ENCODE results near the gene AKT2. TPM values are rescaled to one million over a fixed set of nuclear protein-coding genes. Genes with fewer than 3 reads are reported as not detected.

AKT2 gene
- total RNA-seq, 1 experiment from 2014 or later, result 78.4 TPM

DNA sequence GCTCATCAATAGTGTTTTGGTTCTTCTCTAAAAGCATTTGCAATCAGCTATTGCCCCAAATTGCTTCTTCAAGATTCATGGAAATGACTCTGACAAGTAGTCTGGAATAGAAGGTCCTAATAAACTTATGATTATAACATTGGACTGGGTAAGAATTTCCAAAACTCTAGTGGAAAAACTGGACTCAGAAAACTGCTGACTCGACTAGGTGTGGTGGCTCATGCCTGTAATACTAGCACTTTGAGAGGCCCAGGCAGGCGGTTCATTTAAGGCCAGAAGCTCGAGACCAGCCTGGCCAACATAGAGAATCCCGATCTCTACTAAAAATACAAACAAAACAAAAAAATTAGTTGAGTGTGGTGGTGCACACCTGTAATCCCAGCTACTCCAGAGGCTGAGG is 15.5 kb upstream of the AKT2 start:
- no peak for DNase-seq (ENCODE audit: low spot score)

GRCh38 chr19:40298026-40298425 is 12.9 kb upstream of the AKT2 start:
- DNase-seq (ENCODE audit: low spot score), result no peak

DNA sequence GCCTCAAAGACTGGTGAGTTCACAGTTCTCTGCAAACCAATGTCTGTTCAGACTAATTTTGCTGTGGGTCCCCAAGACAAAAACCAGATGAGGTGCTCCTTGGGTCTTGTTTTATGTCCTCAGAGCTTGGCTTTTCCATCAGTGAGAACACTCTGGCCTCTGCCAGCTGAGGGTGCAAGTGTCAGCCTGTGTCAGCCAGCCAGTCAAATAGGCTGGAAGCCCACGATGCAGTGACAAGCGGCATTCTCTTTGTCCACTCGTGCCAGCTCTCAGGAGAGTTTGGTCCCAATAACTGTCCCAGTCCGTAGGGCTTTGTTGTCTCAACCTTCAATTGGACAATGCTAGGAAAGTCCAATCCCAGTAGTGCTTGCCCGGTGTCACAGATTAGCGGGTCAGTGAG is 9.4 kb upstream of the AKT2 start:
- DNase-seq (ENCODE audit: low spot score), result no peak

DNA sequence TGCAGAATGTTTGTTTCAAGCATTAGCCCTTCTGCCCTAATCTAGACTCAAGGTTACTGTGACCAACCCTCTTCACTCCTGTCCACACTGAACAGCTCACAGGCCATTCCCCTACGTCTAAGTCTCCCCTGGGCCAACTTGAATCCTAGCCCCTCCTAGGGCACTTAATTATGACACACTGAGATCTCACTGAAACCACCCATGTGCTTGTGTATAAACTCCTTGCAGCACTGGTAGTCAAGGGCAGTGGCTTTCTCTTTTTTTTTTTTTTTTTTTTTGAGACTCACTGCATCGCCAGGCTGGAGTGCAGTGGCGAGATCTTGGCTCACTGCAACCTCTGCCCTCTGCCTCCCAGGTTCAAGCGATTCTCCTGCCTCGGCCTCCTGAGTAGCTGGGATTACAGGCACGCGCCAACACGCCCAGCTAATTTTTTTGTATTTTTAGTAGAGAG is 1.9 kb upstream of the AKT2 start:
- DNase-seq (ENCODE audit: low spot score), result no peak

DNA sequence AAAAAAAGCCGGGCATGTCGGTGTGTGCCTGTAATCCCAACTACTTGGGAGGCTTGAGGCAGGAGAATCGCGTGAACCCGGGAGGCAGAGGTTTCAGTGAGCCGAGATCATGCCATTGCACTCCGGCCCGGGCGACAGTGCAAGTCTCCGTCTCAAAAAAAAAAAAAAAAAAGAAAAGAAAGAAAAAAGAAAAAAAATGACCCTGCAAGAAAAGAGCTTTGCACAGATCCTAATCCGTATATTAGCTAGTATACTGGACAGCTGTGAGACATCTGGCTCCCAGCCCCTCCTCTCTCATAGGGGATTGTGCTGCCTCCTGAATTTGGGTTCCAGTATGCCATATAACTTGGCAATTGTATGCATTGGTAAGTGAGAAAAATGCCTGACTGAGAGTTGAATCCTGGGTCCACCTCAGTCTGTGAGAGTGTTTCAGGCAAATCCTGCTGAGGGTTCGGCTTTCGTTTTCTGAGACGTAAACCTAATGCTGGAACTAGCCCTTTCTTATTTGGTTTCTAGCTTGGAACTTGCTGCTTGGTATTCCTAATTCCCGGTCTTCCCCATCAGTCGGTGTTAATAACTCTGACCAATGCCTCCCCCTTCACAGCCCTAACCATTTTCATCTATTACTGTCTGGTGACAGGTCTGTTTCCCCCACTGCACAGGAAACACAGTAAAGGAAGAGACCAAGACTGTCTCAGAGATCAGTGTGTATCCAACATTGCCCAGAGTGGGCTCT is 1.3 kb upstream of the AKT2 start:
- no peak for DNase-seq (ENCODE audit: low spot score)

GRCh38 chr19:40285353-40286234 is 449 bp upstream of the AKT2 start:
- peak; percentile 100 for DNase-seq (ENCODE audit: low spot score)

DNA sequence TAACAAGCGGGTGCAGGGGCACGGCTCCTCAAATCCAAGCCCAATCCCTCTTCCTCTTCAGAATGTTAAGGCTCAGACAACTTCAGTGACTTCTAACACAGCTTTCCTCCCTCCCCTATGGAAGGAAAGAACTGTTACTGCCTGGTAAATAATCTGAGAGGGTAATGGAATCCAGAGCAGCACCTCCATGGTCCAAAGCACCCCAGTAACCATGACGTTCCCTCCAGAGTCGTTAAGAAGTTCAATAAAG is 969 bp downstream of the AKT2 start:
- peak; percentile 15 for DNase-seq (ENCODE audit: low spot score)

DNA sequence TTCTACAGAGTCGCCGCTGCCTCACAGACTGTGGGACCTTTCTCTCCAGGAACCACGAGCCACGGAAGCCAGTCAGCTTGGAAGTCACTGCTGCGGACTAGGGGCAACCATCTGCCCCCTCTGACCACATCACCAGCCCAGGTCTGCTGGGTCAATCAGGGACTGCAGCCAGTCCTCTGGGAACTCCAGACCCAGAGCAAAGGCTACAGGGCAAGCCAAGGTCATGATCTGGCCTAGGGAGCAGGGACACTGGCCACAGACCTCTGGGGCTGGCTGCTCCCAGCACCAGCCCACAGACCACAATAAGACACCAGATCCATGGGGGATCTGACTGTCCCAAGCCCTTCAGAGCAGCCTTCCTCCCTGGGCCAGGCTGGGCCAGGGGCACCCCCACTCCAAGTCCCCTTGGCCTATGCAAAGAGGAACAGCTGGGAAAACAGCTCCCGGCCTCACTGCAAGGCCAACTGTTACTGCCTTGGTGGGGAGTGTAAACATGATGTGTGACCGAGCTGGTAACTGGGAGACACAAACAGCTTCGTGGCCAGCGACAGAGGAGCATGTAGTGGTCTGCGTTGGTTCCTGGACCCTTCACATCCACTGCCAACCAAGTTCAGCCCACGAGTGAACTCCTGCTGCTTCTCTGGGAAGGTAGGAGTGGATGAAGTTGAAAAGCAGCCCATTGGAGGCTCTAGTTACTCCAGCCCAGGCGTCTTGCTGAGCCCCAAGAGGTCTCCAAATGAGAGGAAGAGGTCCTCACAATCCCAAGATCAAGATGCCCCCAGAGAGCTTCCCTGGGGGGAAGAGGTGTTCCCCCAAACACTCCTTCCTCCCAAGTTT is 1.5 kb downstream of the AKT2 start:
- no peak for DNase-seq (ENCODE audit: low spot score)

- no peak for DNase-seq (ENCODE audit: low spot score)
Observed at GRCh38 chr19:40282920-40283319, 2.2 kb downstream of the AKT2 start.

DNA sequence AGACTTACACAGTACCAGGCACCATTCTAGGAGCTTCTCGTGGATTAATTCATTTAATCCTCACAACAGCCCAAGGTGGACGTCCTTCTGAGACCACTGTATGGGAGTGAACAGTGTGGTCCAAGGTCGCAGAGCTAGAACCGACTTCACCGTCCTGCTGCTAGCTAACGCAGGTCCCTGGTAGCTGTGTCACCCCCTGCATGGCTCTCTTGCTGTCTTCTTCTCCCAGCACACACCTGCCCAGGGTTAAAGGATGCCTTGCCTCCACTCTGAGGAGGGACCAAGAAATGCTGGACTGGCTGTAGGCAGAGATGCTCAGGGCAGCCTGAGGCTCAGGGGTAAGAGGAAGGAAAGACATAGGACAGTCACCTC is 3.0 kb downstream of the AKT2 start:
- no peak for DNase-seq (ENCODE audit: low spot score)

DNA sequence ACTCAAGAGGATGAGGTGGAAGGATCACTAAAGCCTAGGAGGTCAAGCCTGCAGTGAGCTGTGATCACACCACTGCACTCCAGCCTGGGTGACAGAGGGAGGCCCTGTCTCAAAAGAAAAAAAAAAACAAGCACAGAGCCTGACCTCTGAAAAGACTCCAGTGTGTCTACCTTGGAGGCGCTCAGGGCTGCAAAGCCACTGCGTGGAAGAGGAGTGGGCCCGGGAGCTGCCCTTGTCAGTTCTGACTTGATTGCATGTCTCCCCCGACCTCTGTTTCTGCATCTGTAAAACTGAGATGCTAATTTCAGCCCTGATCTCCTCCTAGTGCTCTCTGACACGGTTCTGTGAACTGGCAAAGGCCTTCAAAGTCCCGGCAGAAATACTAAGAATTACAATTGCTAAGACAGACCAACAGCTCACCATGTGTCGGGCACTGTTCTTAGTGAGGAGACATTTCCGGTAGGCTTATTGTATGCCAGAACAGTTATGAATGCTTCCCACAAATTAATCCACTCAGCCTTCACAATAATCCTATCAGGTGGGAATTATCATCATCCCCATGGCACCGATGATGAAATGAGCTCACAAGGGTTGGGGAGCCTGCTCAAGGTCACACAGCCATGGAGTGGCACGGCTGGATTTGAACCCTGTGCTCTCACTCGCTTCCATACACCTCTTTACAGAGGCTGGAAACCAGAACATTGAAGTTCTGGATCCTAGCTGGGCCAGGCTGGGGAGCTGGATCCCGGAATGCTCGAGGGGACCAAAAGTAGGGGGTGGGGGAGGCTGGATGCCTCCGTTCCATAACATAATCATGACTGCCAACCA is 3.5 kb downstream of the AKT2 start:
- DNase-seq (ENCODE audit: low spot score), result no peak

DNA sequence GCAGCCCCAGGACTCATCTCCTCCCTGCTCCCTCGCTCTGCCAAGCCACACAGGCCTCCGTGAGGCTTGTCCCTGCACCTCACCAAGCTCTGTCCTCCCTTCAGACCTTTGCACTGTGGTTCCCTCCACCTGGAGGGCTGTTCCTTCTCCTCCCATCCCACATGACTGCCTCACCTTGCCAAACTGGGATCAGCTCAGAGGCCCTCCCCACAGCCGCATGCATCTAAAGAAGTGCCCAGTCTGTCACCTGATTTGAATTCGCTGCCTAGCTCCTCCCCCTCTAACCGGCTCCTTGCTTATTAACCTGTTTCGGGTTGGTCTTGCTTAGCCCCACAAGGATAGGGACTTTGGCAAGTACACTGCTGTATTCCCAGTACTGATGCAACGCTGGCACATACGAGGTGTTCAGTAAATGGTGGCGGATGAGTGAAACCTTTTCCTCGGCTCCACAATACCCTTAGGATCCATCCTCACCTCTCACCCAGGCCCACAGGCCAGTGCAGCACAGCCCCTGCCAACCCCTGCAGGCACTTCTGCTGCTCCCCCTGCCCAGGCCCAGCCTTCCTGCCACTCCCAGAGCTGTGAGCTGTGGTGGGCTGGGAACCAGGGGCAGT is 4.4 kb downstream of the AKT2 start:
- no peak for DNase-seq (ENCODE audit: low spot score)

DNA sequence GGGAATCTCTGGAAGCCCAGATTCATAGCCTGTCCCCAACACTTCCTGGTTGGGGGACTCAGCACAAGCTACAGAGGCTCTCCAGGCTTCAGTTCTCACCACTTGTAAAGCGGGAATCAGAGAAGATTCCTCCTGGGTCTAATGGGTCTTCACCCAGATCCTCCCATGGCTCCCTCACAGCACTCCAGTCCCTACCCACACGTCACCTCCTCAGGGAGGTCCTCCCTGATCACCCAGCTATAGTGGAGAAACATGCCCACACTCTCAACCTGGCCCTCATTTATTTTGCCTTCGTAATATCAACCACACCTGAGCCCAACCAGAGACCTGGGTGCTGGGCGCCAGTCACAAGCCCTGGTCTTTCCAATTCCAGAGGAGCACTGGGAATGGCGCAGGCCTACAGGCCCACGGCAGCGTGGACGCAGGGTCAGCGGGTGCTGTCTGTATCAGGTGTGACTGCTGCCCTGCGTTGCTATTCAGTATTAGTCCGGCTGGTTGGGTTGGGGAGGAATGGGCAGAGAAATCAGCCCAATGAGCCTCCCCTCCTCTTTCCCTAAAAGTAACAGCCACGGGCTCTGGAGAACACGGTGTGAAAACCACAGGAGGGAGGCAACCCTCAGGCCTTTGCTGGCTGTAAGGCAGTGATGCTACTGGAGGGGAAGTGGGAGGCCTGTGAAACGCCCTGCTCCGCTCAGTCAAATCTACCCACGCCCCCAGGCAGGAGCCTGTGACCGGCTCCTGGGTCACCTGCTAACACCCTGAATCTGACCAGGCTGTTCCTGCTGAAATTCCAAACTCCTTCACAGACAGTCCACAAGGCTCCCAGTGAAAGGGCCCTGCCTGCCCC is 5.2 kb downstream of the AKT2 start:
- no peak for DNase-seq (ENCODE audit: low spot score)

DNA sequence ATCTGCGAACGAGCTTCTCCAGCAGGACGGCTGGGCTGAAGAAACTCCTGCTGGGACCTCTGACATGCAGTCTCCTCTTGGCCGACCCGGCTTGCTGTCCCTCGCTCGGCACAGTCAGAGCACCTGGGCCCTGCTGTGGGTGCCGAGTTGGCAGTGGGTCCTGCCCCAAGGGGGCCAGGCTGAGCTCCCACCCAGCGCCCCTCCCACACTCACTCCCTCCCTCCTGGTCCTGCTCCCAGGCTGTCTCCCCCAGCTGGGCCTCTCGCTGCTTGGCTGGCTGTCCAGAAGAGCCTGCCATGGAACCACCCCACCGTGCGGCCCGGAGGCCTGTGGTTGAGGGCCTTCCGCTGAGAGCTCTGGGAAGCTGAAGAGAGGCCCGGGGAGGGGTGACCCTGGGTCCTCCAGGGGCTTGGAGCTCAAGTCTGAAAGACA is 6.0 kb downstream of the AKT2 start:
- DNase-seq (ENCODE audit: low spot score), result no peak

DNA sequence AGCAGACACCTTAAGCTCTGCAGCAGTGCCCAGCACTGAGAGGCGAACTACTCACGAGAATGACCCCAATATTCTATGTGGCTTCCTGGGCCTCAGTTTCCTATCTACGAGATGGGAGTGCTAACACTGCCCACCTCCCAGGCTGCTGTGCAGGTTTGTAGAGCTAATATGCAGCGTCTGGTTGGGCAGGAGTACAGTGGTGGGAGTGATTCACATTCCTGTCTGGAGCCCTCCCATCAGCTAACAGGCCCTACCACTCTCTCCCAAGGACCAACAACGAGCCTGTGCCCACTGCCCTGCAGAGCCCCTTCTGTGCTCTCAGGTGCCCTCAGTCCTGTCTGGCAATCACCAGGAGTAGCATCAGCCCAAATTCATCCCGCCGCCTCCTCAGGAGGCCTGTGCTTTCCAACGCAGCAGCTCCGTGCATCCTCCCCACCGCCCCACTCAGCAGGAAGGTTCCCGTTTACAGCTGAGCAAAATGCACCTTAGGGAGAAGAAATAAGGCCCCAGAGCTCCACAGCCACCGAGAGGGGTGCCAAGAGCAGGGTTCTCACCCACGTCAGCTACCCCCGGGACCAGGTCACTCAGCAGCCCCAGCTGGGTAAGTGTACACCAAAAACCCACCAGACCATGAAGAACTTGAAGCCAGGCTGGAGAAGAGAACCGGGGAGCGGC is 6.6 kb downstream of the AKT2 start:
- no peak for DNase-seq (ENCODE audit: low spot score)

- DNase-seq (ENCODE audit: low spot score), result no peak
Observed at GRCh38 chr19:40277356-40278059, 7.6 kb downstream of the AKT2 start.

DNA sequence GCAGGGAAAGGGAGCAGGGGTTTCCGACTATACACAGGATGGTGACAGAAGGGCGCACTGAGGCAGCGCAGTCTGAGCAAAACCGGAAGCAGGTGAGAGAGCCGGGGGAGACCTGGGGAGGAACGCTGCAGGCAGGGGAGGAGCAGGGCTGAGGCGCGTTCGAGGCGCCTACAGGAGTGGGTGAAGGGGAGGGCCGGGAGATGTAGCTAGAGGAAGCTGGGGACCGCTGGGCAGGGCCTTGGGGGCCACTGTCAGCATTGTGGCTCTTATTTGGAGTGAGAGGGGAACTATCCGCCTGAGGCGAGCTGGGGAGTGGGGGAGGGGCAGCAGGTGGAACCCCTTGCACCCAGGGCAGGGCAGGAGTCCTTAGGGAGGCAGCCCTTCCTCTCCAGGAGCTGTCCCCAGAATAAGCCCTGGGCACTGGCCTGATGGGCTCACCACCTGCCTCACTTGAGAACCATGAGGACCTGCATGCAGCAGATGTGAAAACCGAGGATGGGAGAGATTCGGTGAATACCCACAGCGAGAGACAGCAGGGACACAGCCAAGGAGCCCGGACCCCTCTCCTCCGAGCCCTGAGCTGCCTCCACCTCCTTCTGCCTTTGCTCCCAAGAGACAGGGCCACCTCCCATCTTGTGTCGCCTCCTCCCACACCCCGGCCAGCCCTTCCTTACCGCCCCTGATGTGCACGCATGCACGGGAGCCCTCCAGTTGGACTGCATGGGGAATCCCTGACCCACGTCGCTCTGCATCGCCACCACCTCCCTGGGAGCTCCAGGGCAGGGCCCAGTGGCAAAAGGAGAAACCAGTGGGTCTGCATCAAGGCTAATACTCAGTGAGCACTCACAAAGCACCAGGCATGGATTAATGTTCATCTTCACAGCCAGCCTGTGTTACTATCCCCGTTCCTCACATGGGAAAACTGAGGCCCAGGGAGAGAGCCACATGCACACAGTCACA is 10.3 kb downstream of the AKT2 start:
- DNase-seq (ENCODE audit: low spot score), result no peak
